ENCODE data around the gene EFTUD2.

The EFTUD2 gene

GRCh38 chr17:44881145-44881544, 18.1 kb downstream of the EFTUD2 start:
- H3K27me3 ChIP-seq (ENCODE audit: insufficient read depth, low read length), result no peaks in the 10 kb centered on the region
- no peak overlapping the region for H2AFZ ChIP-seq (ENCODE audit: low read depth, low read length)
- no peaks in the 10 kb centered on the region for H3K9me3 ChIP-seq (ENCODE audit: low read length)
- H3K4me1 ChIP-seq (ENCODE audit: insufficient read depth, low read length), result no peaks in the 10 kb centered on the region
- H3K36me3 ChIP-seq (ENCODE audit: insufficient read depth, low read length), result peaks cover 84% of the 10 kb centered on the region
- no peak overlapping the region for H3K4me3 ChIP-seq (ENCODE audit: low read length)

- Histone ChIP-seq H3K36me3 (ENCODE audit: insufficient read depth, low read length) (peaks cover 82% of the 10 kb centered on the region), H3K4me1 (ENCODE audit: insufficient read depth, low read length) (no peaks in the 10 kb centered on the region), H3K4me3 (ENCODE audit: low read length) (no peak overlapping the region), H3K27me3 (ENCODE audit: insufficient read depth, low read length) (no peaks in the 10 kb centered on the region), H2AFZ (ENCODE audit: low read depth, low read length) (no peak overlapping the region), H3K9me3 (ENCODE audit: low read length) (no peaks in the 10 kb centered on the region)
These were observed 19.2 kb downstream of the EFTUD2 start for GRCh38 chr17:44880062-44880461.

- Histone ChIP-seq H2AFZ (ENCODE audit: low read depth, low read length) (no peak overlapping the region), H3K4me3 (ENCODE audit: low read length) (no peak overlapping the region), H3K4me1 (ENCODE audit: insufficient read depth, low read length) (no peaks in the 10 kb centered on the region), H3K36me3 (ENCODE audit: insufficient read depth, low read length) (peaks cover 81% of the 10 kb centered on the region), H3K27me3 (ENCODE audit: insufficient read depth, low read length) (no peaks in the 10 kb centered on the region), H3K9me3 (ENCODE audit: low read length) (no peaks in the 10 kb centered on the region)
These were observed 19.9 kb downstream of the EFTUD2 start for GRCh38 chr17:44879376-44879775.

GRCh38 chr17:44878627-44879221, 20.5 kb downstream of the EFTUD2 start:
- no peaks in the 10 kb centered on the region for H3K27me3 ChIP-seq (ENCODE audit: insufficient read depth, low read length)
- H3K36me3 ChIP-seq (ENCODE audit: insufficient read depth, low read length), result peaks cover 80% of the 10 kb centered on the region

GRCh38 chr17:44877121-44877520, 22.1 kb downstream of the EFTUD2 start:
- Histone ChIP-seq H3K36me3 (ENCODE audit: insufficient read depth, low read length) (peaks cover 78% of the 10 kb centered on the region), H3K4me3 (ENCODE audit: low read length) (no peak overlapping the region), H2AFZ (ENCODE audit: low read depth, low read length) (no peak overlapping the region), H3K9me3 (ENCODE audit: low read length) (no peaks in the 10 kb centered on the region), H3K27me3 (ENCODE audit: insufficient read depth, low read length) (no peaks in the 10 kb centered on the region), H3K4me1 (ENCODE audit: insufficient read depth, low read length) (no peaks in the 10 kb centered on the region)

More at GRCh38 chr17:44878627-44879221, 20.5 kb downstream of the EFTUD2 start:
- Histone ChIP-seq H3K4me1 (ENCODE audit: insufficient read depth, low read length) (no peaks in the 10 kb centered on the region), H3K4me3 (ENCODE audit: low read length) (no peak overlapping the region), H3K9me3 (ENCODE audit: low read length) (no peaks in the 10 kb centered on the region), H2AFZ (ENCODE audit: low read depth, low read length) (no peak overlapping the region)

- Histone ChIP-seq H2AFZ (ENCODE audit: low read depth, low read length) (no peak overlapping the region), H3K4me3 (ENCODE audit: low read length) (no peak overlapping the region), H3K27me3 (ENCODE audit: insufficient read depth, low read length) (no peaks in the 10 kb centered on the region), H3K9me3 (ENCODE audit: low read length) (no peaks in the 10 kb centered on the region), H3K4me1 (ENCODE audit: insufficient read depth, low read length) (no peaks in the 10 kb centered on the region), H3K36me3 (ENCODE audit: insufficient read depth, low read length) (peaks cover 73% of the 10 kb centered on the region)
These were observed 23.5 kb downstream of the EFTUD2 start for GRCh38 chr17:44875761-44876160.

- H3K4me1 ChIP-seq (ENCODE audit: insufficient read depth, low read length), result no peaks in the 10 kb centered on the region
- peaks cover 75% of the 10 kb centered on the region for H3K36me3 ChIP-seq (ENCODE audit: insufficient read depth, low read length)
- no peaks in the 10 kb centered on the region for H3K9me3 ChIP-seq (ENCODE audit: low read length)
- H3K4me3 ChIP-seq (ENCODE audit: low read length), result no peak overlapping the region
- no peak overlapping the region for H2AFZ ChIP-seq (ENCODE audit: low read depth, low read length)
- no peaks in the 10 kb centered on the region for H3K27me3 ChIP-seq (ENCODE audit: insufficient read depth, low read length)
These were observed 27.0 kb downstream of the EFTUD2 start for GRCh38 chr17:44872131-44872768.

- Histone ChIP-seq H3K4me1 (ENCODE audit: insufficient read depth, low read length) (no peaks in the 10 kb centered on the region), H2AFZ (ENCODE audit: low read depth, low read length) (no peak overlapping the region), H3K4me3 (ENCODE audit: low read length) (no peak overlapping the region), H3K9me3 (ENCODE audit: low read length) (no peaks in the 10 kb centered on the region), H3K27me3 (ENCODE audit: insufficient read depth, low read length) (no peaks in the 10 kb centered on the region), H3K36me3 (ENCODE audit: insufficient read depth, low read length) (peaks cover 74% of the 10 kb centered on the region)
These were observed 27.7 kb downstream of the EFTUD2 start for GRCh38 chr17:44871556-44871955.

GRCh38 chr17:44867841-44868240, 31.4 kb downstream of the EFTUD2 start:
- no peak overlapping the region for H2AFZ ChIP-seq (ENCODE audit: low read depth, low read length)
- H3K4me1 ChIP-seq (ENCODE audit: insufficient read depth, low read length), result no peaks in the 10 kb centered on the region
- no peaks in the 10 kb centered on the region for H3K27me3 ChIP-seq (ENCODE audit: insufficient read depth, low read length)
- H3K36me3 ChIP-seq (ENCODE audit: insufficient read depth, low read length), result peaks cover 65% of the 10 kb centered on the region
- no peak overlapping the region for H3K4me3 ChIP-seq (ENCODE audit: low read length)
- no peaks in the 10 kb centered on the region for H3K9me3 ChIP-seq (ENCODE audit: low read length)

GRCh38 chr17:44865931-44866330, 33.3 kb downstream of the EFTUD2 start:
- Histone ChIP-seq H3K36me3 (ENCODE audit: insufficient read depth, low read length) (peaks cover 67% of the 10 kb centered on the region), H3K27me3 (ENCODE audit: insufficient read depth, low read length) (no peaks in the 10 kb centered on the region), H3K9me3 (ENCODE audit: low read length) (no peaks in the 10 kb centered on the region), H3K4me3 (ENCODE audit: low read length) (no peak overlapping the region), H3K4me1 (ENCODE audit: insufficient read depth, low read length) (no peaks in the 10 kb centered on the region), H2AFZ (ENCODE audit: low read depth, low read length) (no peak overlapping the region)

- Histone ChIP-seq H3K4me1 (ENCODE audit: insufficient read depth, low read length) (no peaks in the 10 kb centered on the region), H2AFZ (ENCODE audit: low read depth, low read length) (no peak overlapping the region), H3K4me3 (ENCODE audit: low read length) (no peak overlapping the region), H3K27me3 (ENCODE audit: insufficient read depth, low read length) (no peaks in the 10 kb centered on the region), H3K9me3 (ENCODE audit: low read length) (no peaks in the 10 kb centered on the region), H3K36me3 (ENCODE audit: insufficient read depth, low read length) (peaks cover 70% of the 10 kb centered on the region)
These were observed 34.0 kb downstream of the EFTUD2 start for GRCh38 chr17:44865231-44865660.

- no peak overlapping the region for H2AFZ ChIP-seq (ENCODE audit: low read depth, low read length)
- no peaks in the 10 kb centered on the region for H3K4me1 ChIP-seq (ENCODE audit: insufficient read depth, low read length)
- H3K4me3 ChIP-seq (ENCODE audit: low read length), result no peak overlapping the region
- no peaks in the 10 kb centered on the region for H3K9me3 ChIP-seq (ENCODE audit: low read length)
- peaks cover 70% of the 10 kb centered on the region for H3K36me3 ChIP-seq (ENCODE audit: insufficient read depth, low read length)
- no peaks in the 10 kb centered on the region for H3K27me3 ChIP-seq (ENCODE audit: insufficient read depth, low read length)
These were observed 34.4 kb downstream of the EFTUD2 start for GRCh38 chr17:44864831-44865230.

GRCh38 chr17:44863061-44863918, 36.0 kb downstream of the EFTUD2 start:
- no peak overlapping the region for H2AFZ ChIP-seq (ENCODE audit: low read depth, low read length)
- H3K4me3 ChIP-seq (ENCODE audit: low read length), result no peak overlapping the region
- H3K4me1 ChIP-seq (ENCODE audit: insufficient read depth, low read length), result no peaks in the 10 kb centered on the region
- no peaks in the 10 kb centered on the region for H3K9me3 ChIP-seq (ENCODE audit: low read length)
- H3K27me3 ChIP-seq (ENCODE audit: insufficient read depth, low read length), result no peaks in the 10 kb centered on the region
- peaks cover 72% of the 10 kb centered on the region for H3K36me3 ChIP-seq (ENCODE audit: insufficient read depth, low read length)

All from neuron (in vitro differentiated cells).